ENCODE data around the gene PHLPP1. TPM values are rescaled to one million over a fixed set of nuclear protein-coding genes. Genes with fewer than 3 reads are reported as not detected.

Gene PHLPP1
- total RNA-seq, 1 experiment from 2014 or later, result 14.7 TPM

GRCh38 chr18:62964432-62964831 is 249.1 kb downstream of the PHLPP1 start:
- H3K27ac ChIP-seq (ENCODE audit: low read depth, low read length), result no peak overlapping the region
- no peaks in the 10 kb centered on the region for H3K4me1 ChIP-seq (ENCODE audit: control insufficient read depth in 1 of 2, insufficient read depth in 2 of 2, low read length in 2 of 2)
- no peaks in the 10 kb centered on the region for H3K9me2 ChIP-seq (ENCODE audit: insufficient read depth)
- ATAC-seq (no peak), DNase-seq (ENCODE audit: low read depth, low spot score) (no peak)
- TF ChIP-seq POLR2AphosphoS5 (IDR thresholded peaks at IDR 0.05; ENCODE audit: low read depth, low read length) (no peak), YY1 (IDR thresholded peaks at IDR 0.05; ENCODE audit: extremely low read depth, insufficient replicate concordance, low read depth, low read length) (no peak), ZNF274 (IDR thresholded peaks at IDR 0.05; ENCODE audit: low read depth, low read length) (no peak), EZH2phosphoT487 (IDR thresholded peaks at IDR 0.05; ENCODE audit: borderline replicate concordance) (no peak), CTCF (IDR thresholded peaks at IDR 0.05 in 2 of 3, conservative IDR thresholded peaks at IDR 0.05 in 1 of 3; ENCODE audit: borderline replicate concordance in 1 of 3, insufficient read depth in 1 of 3, low read depth in 2 of 3, low read length in 2 of 3) (no peak), ZFX (IDR thresholded peaks at IDR 0.05) (no peak), EZH2 (IDR thresholded peaks at IDR 0.05) (no peak), POLR2A (IDR thresholded peaks at IDR 0.05; ENCODE audit: borderline replicate concordance, extremely low read depth, insufficient read depth, insufficient read length) (no peak), CEBPB (IDR thresholded peaks at IDR 0.05; ENCODE audit: low read depth) (no peak), FOSL1 (IDR thresholded peaks at IDR 0.05; ENCODE audit: low read depth) (no peak), SRF (IDR thresholded peaks at IDR 0.05; ENCODE audit: low read depth) (no peak), TCF7L2 (IDR thresholded peaks at IDR 0.05; ENCODE audit: borderline replicate concordance, extremely low read depth, insufficient read depth, insufficient read length) (no peak), SP1 (IDR thresholded peaks at IDR 0.05; ENCODE audit: low read depth) (no peak), ELF1 (IDR thresholded peaks at IDR 0.05; ENCODE audit: borderline replicate concordance, low read depth) (no peak), SIN3A (IDR thresholded peaks at IDR 0.05; ENCODE audit: low read depth) (no peak), JUND (IDR thresholded peaks at IDR 0.05) (no peak), CBX3 (IDR thresholded peaks at IDR 0.05; ENCODE audit: low read depth) (no peak)
- TF ChIP-seq, protein P1, sequence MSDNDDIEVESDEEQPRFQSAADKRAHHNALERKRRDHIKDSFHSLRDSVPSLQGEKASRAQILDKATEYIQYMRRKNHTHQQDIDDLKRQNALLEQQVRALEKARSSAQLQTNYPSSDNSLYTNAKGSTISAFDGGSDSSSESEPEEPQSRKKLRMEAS (IDR thresholded peaks at IDR 0.05), result no peak
- TF ChIP-seq, protein P2, sequence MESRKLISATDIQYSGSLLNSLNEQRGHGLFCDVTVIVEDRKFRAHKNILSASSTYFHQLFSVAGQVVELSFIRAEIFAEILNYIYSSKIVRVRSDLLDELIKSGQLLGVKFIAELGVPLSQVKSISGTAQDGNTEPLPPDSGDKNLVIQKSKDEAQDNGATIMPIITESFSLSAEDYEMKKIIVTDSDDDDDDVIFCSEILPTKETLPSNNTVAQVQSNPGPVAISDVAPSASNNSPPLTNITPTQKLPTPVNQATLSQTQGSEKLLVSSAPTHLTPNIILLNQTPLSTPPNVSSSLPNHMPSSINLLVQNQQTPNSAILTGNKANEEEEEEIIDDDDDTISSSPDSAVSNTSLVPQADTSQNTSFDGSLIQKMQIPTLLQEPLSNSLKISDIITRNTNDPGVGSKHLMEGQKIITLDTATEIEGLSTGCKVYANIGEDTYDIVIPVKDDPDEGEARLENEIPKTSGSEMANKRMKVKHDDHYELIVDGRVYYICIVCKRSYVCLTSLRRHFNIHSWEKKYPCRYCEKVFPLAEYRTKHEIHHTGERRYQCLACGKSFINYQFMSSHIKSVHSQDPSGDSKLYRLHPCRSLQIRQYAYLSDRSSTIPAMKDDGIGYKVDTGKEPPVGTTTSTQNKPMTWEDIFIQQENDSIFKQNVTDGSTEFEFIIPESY (IDR thresholded peaks at IDR 0.05; ENCODE audit: extremely low read depth, insufficient replicate concordance, low read length), result no peak
- TF ChIP-seq, protein P3, sequence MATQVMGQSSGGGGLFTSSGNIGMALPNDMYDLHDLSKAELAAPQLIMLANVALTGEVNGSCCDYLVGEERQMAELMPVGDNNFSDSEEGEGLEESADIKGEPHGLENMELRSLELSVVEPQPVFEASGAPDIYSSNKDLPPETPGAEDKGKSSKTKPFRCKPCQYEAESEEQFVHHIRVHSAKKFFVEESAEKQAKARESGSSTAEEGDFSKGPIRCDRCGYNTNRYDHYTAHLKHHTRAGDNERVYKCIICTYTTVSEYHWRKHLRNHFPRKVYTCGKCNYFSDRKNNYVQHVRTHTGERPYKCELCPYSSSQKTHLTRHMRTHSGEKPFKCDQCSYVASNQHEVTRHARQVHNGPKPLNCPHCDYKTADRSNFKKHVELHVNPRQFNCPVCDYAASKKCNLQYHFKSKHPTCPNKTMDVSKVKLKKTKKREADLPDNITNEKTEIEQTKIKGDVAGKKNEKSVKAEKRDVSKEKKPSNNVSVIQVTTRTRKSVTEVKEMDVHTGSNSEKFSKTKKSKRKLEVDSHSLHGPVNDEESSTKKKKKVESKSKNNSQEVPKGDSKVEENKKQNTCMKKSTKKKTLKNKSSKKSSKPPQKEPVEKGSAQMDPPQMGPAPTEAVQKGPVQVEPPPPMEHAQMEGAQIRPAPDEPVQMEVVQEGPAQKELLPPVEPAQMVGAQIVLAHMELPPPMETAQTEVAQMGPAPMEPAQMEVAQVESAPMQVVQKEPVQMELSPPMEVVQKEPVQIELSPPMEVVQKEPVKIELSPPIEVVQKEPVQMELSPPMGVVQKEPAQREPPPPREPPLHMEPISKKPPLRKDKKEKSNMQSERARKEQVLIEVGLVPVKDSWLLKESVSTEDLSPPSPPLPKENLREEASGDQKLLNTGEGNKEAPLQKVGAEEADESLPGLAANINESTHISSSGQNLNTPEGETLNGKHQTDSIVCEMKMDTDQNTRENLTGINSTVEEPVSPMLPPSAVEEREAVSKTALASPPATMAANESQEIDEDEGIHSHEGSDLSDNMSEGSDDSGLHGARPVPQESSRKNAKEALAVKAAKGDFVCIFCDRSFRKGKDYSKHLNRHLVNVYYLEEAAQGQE (IDR thresholded peaks at IDR 0.05; ENCODE audit: low read depth), result no peak
- no peaks in the 10 kb centered on the region for H3K36me3 ChIP-seq (ENCODE audit: control insufficient read depth in 1 of 2, insufficient read depth in 2 of 2, low read length in 2 of 2)
- no peak overlapping the region for H2AFZ ChIP-seq (ENCODE audit: low read depth, low read length, poor library complexity, severe bottlenecking)
- BruUV-seq (replicated peaks), result no TSS peak
- no peaks in the 10 kb centered on the region for H3K27me3 ChIP-seq (ENCODE audit: insufficient read depth, low read length)
- no peaks in the 10 kb centered on the region for H4K20me1 ChIP-seq (ENCODE audit: insufficient read depth)
- no peaks in the 10 kb centered on the region for H3K9me3 ChIP-seq (ENCODE audit: control insufficient read depth in 1 of 2, insufficient read depth in 1 of 2, low read depth in 1 of 2, low read length in 2 of 2)
- no peaks in the 10 kb centered on the region for H3K79me2 ChIP-seq (ENCODE audit: insufficient read depth, low read length)
- no peak overlapping the region for H3K4me3 ChIP-seq (replicated peaks in 1 of 2; ENCODE audit: low read depth in 1 of 2, low read length in 2 of 2)
- intact Hi-C loops (cut with micrococcal nuclease), result no loop called here
- H3K9ac ChIP-seq (ENCODE audit: low read length), result no peak overlapping the region
- ChIA-PET POLR2A (no interaction called here), CTCF (interaction anchor here (0.8 kb wide), 1 partner anchor 475 kb away, joined by 3 read pairs; no protein-coding TSS in a partner anchor), RAD21 (ENCODE audit: low non-redundant PET in 1 of 2, low total read pairs in 2 of 2, uncharacterized antibody in 2 of 2, unreplicated experiment in 2 of 2) (no interaction called here)
- no peak overlapping the region for H3K4me2 ChIP-seq (ENCODE audit: low read length)

Data from HCT116 (cell line).